Spleen (tissue), 11 donors: Measurements from ENCODE around the gene PROM1. TPM values are rescaled to one million over a fixed set of nuclear protein-coding genes. Genes with fewer than 3 reads are reported as not detected.

Experiments used
- DNase-seq: peaks from one replicate; pipeline ENCODE4 v3.0.0-alpha.2; 2020
- H3K27ac ChIP-seq, 8 donors: fragments of 200-600 bp; sonication (generic) in 7 of 8; 1 replicate in 4 of 8; 2 replicates in 4 of 8; pipeline versions ENCODE4 v1.5.0 to v1.8.0; 2016 to 2021; ENCODE audit warnings: inconsistent platforms in 4 of 8, mild to moderate bottlenecking in 4 of 8, moderate library complexity in 1 of 8
- H3K27me3 ChIP-seq, 7 donors: fragments of 200-600 bp; sonication (generic) in 6 of 7; replicated peaks in 1 of 7; 1 replicate in 4 of 7; 2 replicates in 3 of 7; pipeline versions ENCODE4 v1.5.0 to v1.8.0; 2016 to 2021; ENCODE audit warnings: inconsistent platforms in 3 of 7, mild to moderate bottlenecking in 1 of 7
- H3K36me3 ChIP-seq, 6 donors: fragments of 200-600 bp; sonication (generic) in 5 of 6; 1 replicate in 4 of 6; 2 replicates in 2 of 6; pipeline versions ENCODE4 v1.5.0 to v1.8.0; 2016 to 2021; ENCODE audit warnings: inconsistent platforms in 2 of 6
- H3K4me1 ChIP-seq, 6 donors: fragments of 200-600 bp; sonication (generic) in 5 of 6; 1 replicate in 3 of 6; 2 replicates in 3 of 6; pipeline versions ENCODE4 v1.5.0 to v1.8.0; 2016 to 2021; ENCODE audit warnings: inconsistent platforms in 3 of 6
- H3K4me3 ChIP-seq, 8 donors: fragments of 200-600 bp; sonication (generic) in 7 of 8; 1 replicate in 4 of 8; 2 replicates in 4 of 8; pipeline versions ENCODE4 v1.5.0 to v1.8.0; 2016 to 2021; ENCODE audit warnings: inconsistent platforms in 4 of 8, mild to moderate bottlenecking in 4 of 8, moderate library complexity in 2 of 8
- H3K9me3 ChIP-seq, 8 donors: fragments of 200-600 bp; sonication (generic) in 7 of 8; 1 replicate in 4 of 8; 2 replicates in 4 of 8; pipeline versions ENCODE4 v1.5.0 to v1.8.0; 2016 to 2021; ENCODE audit warnings: inconsistent platforms in 4 of 8
- CTCF ChIP-seq, 11 experiments: fragments of 200-600 bp in 7 of 11; fragments of 450-650 bp in 4 of 11; sonication (generic) in 4 of 11; IDR thresholded peaks in 8 of 11; conservative IDR thresholded peaks in 3 of 11; 1 replicate in 7 of 11; 2 replicates in 4 of 11; pipeline versions ENCODE4 v1.4.0 to v1.8.0; 2016 to 2021; ENCODE audit warnings: antibody characterized with exemption in 11 of 11, inconsistent platforms in 4 of 11, mild to moderate bottlenecking in 1 of 11
- POLR2A ChIP-seq, 3 donors: fragments of 450-650 bp; IDR thresholded peaks; one replicate each; pipeline ENCODE4 v1.5.1; 2017; ENCODE audit warnings: antibody characterized with exemption in 3 of 3, mild to moderate bottlenecking in 1 of 3
- POLR2AphosphoS5 ChIP-seq, 3 donors: sonication (generic); formaldehyde crosslinking; IDR thresholded peaks; one replicate each; pipeline ENCODE4 v1.5.1; 2017; ENCODE audit warnings: antibody characterized with exemption in 3 of 3
- WGBS, 5 donors: extraction: QIAGEN DNeasy Blood & Tissue Kit in 3 of 5; methylation state at CpG; one replicate each; pipeline versions ENCODE4 v1.1.5 to v1.1.7; 2013 to 2018; 5-methylcytosine and 5-hydroxymethylcytosine counted together
- intact Hi-C: fragments of 100-400 bp; cut with DNase I; formaldehyde crosslinking; loops from one replicate; pipeline ENCODE4 v1.15.0; 2023; ENCODE audit warnings: low total_unique reads
- polyA plus RNA-seq, 3 donors: library from polyadenylated mRNA; stranded (reverse); fragments of 200-250 nt; gene quantifications; one replicate each; pipeline ENCODE4 v1.2.1, GENCODE V29; 2013
- total RNA-seq, 7 donors: library from RNA; depleted of rRNA in 3 of 7; stranded (reverse); fragments of >200 nt in 3 of 7; fragmentation: NEBNext Ultra II Directional in 4 of 7; extraction: Animal tissue kit (Norgen Biotek cat#: 25700) in 4 of 7; gene quantifications; one replicate each; pipeline versions ENCODE4 v1.1.0 to v1.2.1, GENCODE V29; 2016 to 2021
- donor health status: healthy with polysubstance abuse.
- donor health status: DM: no; HTN: no; CAD: no; lungs with moderate emphysema.
- donor health status: DM: no; HTN: no; CAD: no.
- donor health status: Bipolar disorder and iron deficiency.
- donor health status: healthy.
- donor health status: DM: no; HTN: no; CAD: no.
- donor health status: DM: yes; HTN: yes; CAD: no.

The PROM1 gene
- total and polyA plus RNA-seq, 10 donors: 0.15 to 4.6 (median 0.93) TPM

- Histone ChIP-seq H3K27me3 (peaks cover 0 to 13% (median 0%) of the 10 kb centered on the region in 7 donors), H3K27ac (no peak overlapping the region), H3K9me3 (no peaks in the 10 kb centered on the region), H3K4me3 (no peak overlapping the region), H3K36me3 (no peaks in the 10 kb centered on the region), H3K4me1 (no peaks in the 10 kb centered on the region)
- intact Hi-C loops: no loop called here
- DNase-seq: no peak
- WGBS, 5 donors: 89 to 94% (median 92%) methylated on average over 4 of the region's 4 CpGs
- no peak for TF ChIP-seq POLR2AphosphoS5 (IDR thresholded peaks at IDR 0.05)
- TF ChIP-seq POLR2A (IDR thresholded peaks at IDR 0.05): no peak
- TF ChIP-seq CTCF (IDR thresholded peaks at IDR 0.05 in 8 of 11, conservative IDR thresholded peaks at IDR 0.05 in 3 of 11): no peak
Measured at GRCh38 chr4:16092682-16093319, 9.0 kb upstream of the PROM1 start.

- DNase-seq: no peak
- H3K27me3 ChIP-seq: peaks cover 0 to 27% (median 3%) of the 10 kb centered on the region in 7 donors
- 66 to 80% (median 72%) methylated on average over 2 of the region's 2 CpGs for WGBS, 5 donors
- peaks cover 0 to 5% (median 0%) of the 10 kb centered on the region in 8 donors for H3K9me3 ChIP-seq
- H3K4me1 ChIP-seq: no peaks in the 10 kb centered on the region
- no peak overlapping the region for H3K27ac ChIP-seq
- intact Hi-C loops: no loop called here
- H3K4me3 ChIP-seq: no peak overlapping the region
- no peaks in the 10 kb centered on the region for H3K36me3 ChIP-seq
- TF ChIP-seq CTCF (IDR thresholded peaks at IDR 0.05 in 8 of 11, conservative IDR thresholded peaks at IDR 0.05 in 3 of 11) (no peak), POLR2AphosphoS5 (IDR thresholded peaks at IDR 0.05) (no peak), POLR2A (IDR thresholded peaks at IDR 0.05) (no peak)
Measured at GRCh38 chr4:16090096-16090705, 6.4 kb upstream of the PROM1 start.

GRCh38 chr4:16089156-16089555 is 5.3 kb upstream of the PROM1 start:
- no peak overlapping the region for H3K4me3 ChIP-seq
- H3K27ac ChIP-seq: no peak overlapping the region
- H3K36me3 ChIP-seq: no peaks in the 10 kb centered on the region
- TF ChIP-seq CTCF (IDR thresholded peaks at IDR 0.05 in 8 of 11, conservative IDR thresholded peaks at IDR 0.05 in 3 of 11): no peak
- no peak for TF ChIP-seq POLR2A (IDR thresholded peaks at IDR 0.05)
- TF ChIP-seq POLR2AphosphoS5 (IDR thresholded peaks at IDR 0.05): no peak
- DNase-seq: no peak
- H3K9me3 ChIP-seq: peaks cover 0 to 9% (median 0%) of the 10 kb centered on the region in 8 donors
- H3K27me3 ChIP-seq: peaks cover 0 to 37% (median 14%) of the 10 kb centered on the region in 7 donors
- intact Hi-C loops: no loop called here
- peaks cover 0 to 2% (median 0%) of the 10 kb centered on the region in 6 donors for H3K4me1 ChIP-seq
- WGBS, 5 donors: 89 to 95% (median 93%) methylated on average over 3 of the region's 3 CpGs

GRCh38 chr4:16088601-16089000 is 4.8 kb upstream of the PROM1 start:
- Histone ChIP-seq H3K4me3 (no peak overlapping the region), H3K27me3 (peaks cover 0 to 43% (median 18%) of the 10 kb centered on the region in 7 donors), H3K4me1 (peaks cover 2 to 8% (median 3%) of the 10 kb centered on the region in 6 donors), H3K9me3 (peaks cover 0 to 9% (median 0%) of the 10 kb centered on the region in 8 donors), H3K27ac (no peak overlapping the region), H3K36me3 (no peaks in the 10 kb centered on the region)
- intact Hi-C loops: no loop called here
- 89 to 97% (median 93%) methylated on average over 2 of the region's 2 CpGs for WGBS, 5 donors
- TF ChIP-seq POLR2AphosphoS5 (IDR thresholded peaks at IDR 0.05): no peak
- no peak for TF ChIP-seq CTCF (IDR thresholded peaks at IDR 0.05 in 8 of 11, conservative IDR thresholded peaks at IDR 0.05 in 3 of 11)
- TF ChIP-seq POLR2A (IDR thresholded peaks at IDR 0.05): no peak
- no peak for DNase-seq
